T-helper 1 cell treated with Interleukin-12 subunit alpha and Interleukin-12 subunit beta and Interleukin-4 antibody, amounts not matched to agents 30 μg/mL and 1 μg/mL, for 36 hours (primary cell): ENCODE results near the gene ABHD16B.
"Not testable (repeated sequence)": the region's sequence is repeated elsewhere in the genome, so short reads cannot be mapped to it uniquely, and the experiment has no call there.

ENCODE experiments used
- H3K27ac Mint-ChIP-seq: one replicate; pipeline ENCODE4 v1.8.0; 2021; ENCODE audit warnings: mild to moderate bottlenecking, mixed read lengths
- H3K27me3 Mint-ChIP-seq: one replicate; pipeline ENCODE4 v1.8.0; 2021; ENCODE audit warnings: low read depth, mixed read lengths
- H3K36me3 Mint-ChIP-seq: one replicate; pipeline ENCODE4 v1.8.0; 2021; ENCODE audit warnings: low read depth, mixed read lengths
- H3K4me1 Mint-ChIP-seq: one replicate; pipeline ENCODE4 v1.8.0; 2021; ENCODE audit warnings: low read depth, mixed read lengths
- H3K4me3 Mint-ChIP-seq: one replicate; pipeline ENCODE4 v1.8.0; 2021; ENCODE audit warnings: mild to moderate bottlenecking, moderate library complexity, mixed read lengths
- H3K9me3 Mint-ChIP-seq: one replicate; pipeline ENCODE4 v1.8.0; 2021; ENCODE audit warnings: mixed read lengths

ABHD16B gene

GRCh38 chr20:63857764-63858392 is 3.4 kb upstream of the ABHD16B start:
- Mint-ChIP-seq H3K9me3 (no peaks in the 10 kb centered on the region), H3K27ac (no peak overlapping the region), H3K4me3 (no peak overlapping the region), H3K36me3 (peaks cover 5% of the 10 kb centered on the region), H3K4me1 (peaks cover 4% of the 10 kb centered on the region), H3K27me3 (no peaks in the 10 kb centered on the region)

GRCh38 chr20:63858393-63859165 is 2.7 kb upstream of the ABHD16B start:
- Mint-ChIP-seq H3K27me3 (no peaks in the 10 kb centered on the region), H3K9me3 (no peaks in the 10 kb centered on the region), H3K36me3 (peaks cover 7% of the 10 kb centered on the region), H3K27ac (no peak overlapping the region), H3K4me3 (no peak overlapping the region), H3K4me1 (peaks cover 10% of the 10 kb centered on the region)

DNA sequence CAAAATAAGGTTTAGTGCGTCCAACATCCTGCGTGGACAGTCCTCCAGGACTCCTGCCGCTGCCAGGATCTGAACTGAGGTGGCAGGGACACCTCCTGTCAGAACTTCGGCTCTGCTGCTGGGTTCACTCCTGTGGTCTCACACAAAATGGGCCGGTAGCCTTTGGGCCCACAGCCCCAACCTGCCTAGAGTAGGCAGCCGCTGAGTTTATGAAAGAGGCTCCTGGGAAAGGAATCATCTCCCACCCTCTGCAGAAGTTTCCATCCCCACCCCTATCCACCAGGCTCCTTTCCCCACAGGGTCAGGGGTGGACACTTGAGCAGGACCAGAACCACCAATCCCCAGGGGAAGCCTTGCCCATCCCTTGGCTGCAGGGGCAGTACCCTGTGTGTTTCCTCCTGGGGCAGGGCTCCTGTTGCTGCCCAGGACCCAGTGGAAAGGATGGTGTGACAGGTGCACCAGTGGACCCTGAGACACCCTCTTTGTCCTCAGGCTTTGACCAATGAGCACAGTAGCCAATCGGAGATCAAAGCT is 2.1 kb upstream of the ABHD16B start:
- Mint-ChIP-seq H3K27me3 (no peaks in the 10 kb centered on the region), H3K36me3 (peaks cover 7% of the 10 kb centered on the region), H3K27ac (no peak overlapping the region), H3K4me3 (no peak overlapping the region), H3K9me3 (no peaks in the 10 kb centered on the region), H3K4me1 (peaks cover 15% of the 10 kb centered on the region)

- Mint-ChIP-seq H3K27me3 (no peaks in the 10 kb centered on the region), H3K36me3 (peaks cover 10% of the 10 kb centered on the region), H3K4me1 (peaks cover 17% of the 10 kb centered on the region), H3K4me3 (no peak overlapping the region), H3K27ac (no peak overlapping the region), H3K9me3 (no peaks in the 10 kb centered on the region)
Measured at GRCh38 chr20:63860325-63861051, 810 bp upstream of the ABHD16B start.

- Mint-ChIP-seq H3K9me3 (no peaks in the 10 kb centered on the region), H3K4me3 (no peak overlapping the region), H3K27ac (no peak overlapping the region), H3K36me3 (peaks cover 10% of the 10 kb centered on the region), H3K4me1 (peaks cover 20% of the 10 kb centered on the region), H3K27me3 (no peaks in the 10 kb centered on the region)
Measured at GRCh38 chr20:63861981-63862901, 943 bp downstream of the ABHD16B start.

DNA sequence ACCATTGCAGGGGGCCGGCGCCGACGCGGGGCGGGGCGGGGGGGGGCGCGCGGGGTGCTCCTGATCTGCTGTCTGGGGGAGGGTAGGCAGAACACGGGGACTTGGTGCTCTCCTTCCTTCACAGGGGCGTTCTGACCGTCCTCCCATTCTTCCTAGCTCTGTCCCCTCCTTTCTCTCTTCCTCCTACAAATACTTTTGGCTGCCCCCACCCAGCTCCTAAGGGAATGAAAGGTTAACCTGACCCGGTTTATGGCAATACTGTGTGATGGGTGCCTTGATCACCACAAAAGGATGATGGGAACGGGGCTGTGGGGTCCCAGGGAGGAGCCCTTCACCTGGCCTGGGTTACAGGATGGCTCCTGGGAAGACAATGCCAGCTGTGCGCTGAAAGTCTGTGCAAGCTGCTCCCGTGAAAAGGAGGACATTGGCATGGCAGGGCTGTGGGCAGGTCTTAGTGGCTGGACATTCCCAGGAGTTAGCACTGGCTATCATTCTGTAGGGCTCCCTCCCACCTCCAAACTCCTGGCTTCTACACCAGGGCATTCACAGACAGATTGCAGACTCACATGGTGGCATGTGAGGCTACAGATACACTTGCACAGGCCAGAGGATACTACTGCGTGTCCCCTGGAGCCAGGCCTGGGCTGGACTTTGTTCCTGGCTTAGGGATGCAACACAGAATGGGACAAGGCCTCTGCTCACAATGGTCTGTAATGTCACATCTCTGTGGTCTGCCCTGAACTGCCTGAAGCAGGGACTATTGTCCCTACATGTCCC is 1.9 kb downstream of the ABHD16B start:
- peaks cover 10% of the 10 kb centered on the region for H3K36me3 Mint-ChIP-seq
- peaks cover 23% of the 10 kb centered on the region for H3K4me1 Mint-ChIP-seq
- no peaks in the 10 kb centered on the region for H3K27me3 Mint-ChIP-seq
- H3K27ac Mint-ChIP-seq: peak overlapping the region; percentile 99
- no peaks in the 10 kb centered on the region for H3K9me3 Mint-ChIP-seq
- peak overlapping the region; percentile 98 for H3K4me3 Mint-ChIP-seq

DNA sequence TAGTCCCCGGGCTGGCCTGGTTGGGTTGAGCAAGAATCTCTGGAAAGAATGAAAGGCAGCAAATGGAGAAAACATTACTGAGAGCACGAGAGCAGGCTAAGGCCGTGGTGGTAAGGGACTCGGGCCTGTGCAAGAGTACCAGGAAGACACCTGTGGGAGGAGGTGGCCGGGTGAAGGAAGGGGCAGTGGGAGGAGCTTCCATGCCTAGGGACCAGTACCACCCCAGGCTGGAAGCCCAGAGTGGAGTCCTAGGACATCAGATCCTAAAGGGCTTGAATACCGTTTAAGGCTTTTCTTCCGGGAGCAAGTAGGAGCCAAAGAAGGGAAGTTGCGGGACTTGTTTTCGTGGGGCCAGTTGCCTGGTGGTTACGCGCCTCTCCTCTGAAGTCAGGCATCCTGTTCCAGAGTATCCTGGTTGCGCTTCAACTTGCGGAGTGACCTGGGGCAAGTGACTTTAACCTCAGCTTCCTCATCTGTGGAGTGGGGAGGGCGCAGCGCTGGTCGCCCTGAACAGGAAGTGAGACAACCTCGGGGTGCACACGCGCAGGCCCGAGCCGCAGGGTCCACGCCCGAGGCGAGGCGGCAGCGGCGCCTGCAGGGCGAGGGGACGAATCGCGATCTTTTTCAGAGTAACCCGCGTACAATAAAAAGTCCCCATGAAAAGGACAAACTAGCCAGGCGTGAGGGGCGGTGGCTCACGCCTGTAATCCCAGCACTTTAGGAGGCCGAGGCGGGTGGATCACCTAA is 2.7 kb downstream of the ABHD16B start:
- Mint-ChIP-seq H3K4me1 (peaks cover 21% of the 10 kb centered on the region), H3K36me3 (peaks cover 13% of the 10 kb centered on the region), H3K27ac (peak overlapping the region; percentile 99), H3K9me3 (no peaks in the 10 kb centered on the region), H3K27me3 (no peaks in the 10 kb centered on the region), H3K4me3 (peak overlapping the region; percentile 98)

GRCh38 chr20:63864545-63864977 is 3.3 kb downstream of the ABHD16B start:
- no peaks in the 10 kb centered on the region for H3K27me3 Mint-ChIP-seq
- no peaks in the 10 kb centered on the region for H3K9me3 Mint-ChIP-seq
- H3K4me3 Mint-ChIP-seq: peak overlapping the region; percentile 98
- peak overlapping the region; percentile 99 for H3K27ac Mint-ChIP-seq
- H3K36me3 Mint-ChIP-seq: peaks cover 14% of the 10 kb centered on the region
- H3K4me1 Mint-ChIP-seq: peaks cover 21% of the 10 kb centered on the region

DNA sequence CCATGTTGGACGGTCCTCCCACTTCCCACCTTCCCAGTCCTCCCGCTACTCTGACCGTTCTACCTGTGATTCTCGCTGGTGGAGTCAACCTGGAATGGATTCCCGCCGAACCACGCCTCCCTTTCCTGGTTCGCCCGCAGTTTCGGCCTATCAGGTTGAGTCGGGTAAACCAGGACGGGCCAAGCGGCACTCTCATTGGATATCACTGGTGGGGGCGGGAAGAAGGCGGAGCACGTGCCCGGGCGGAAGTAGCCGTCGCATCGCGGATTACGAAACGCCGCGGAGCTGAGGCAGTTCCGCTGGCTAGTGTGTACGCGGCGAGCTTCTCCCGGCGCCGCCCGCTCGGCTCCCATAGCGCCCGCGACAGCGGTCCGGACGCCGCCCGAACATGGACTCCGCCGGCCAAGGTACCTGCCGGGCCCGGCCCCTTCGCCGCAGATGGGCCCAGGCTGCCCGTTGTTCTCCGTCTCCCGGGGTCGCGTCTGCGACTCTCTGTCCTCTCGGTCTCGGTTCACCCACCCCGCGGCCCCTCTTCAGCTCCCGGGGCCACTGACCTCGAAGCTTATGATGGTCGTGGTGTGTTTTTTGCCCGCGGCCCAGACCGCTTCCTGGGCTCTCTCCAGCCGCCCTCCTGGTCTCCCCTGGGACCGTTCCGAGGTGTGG is 3.8 kb downstream of the ABHD16B start, which contains the start of gene TPD52L2:
Gene TPD52L2 (plus strand): TSS at position 293 of the 663 bp plus-strand sequence. CDS start 96 bp downstream, at position 389.
- Mint-ChIP-seq H3K4me3 (peak within 1 kb of the TSS; percentile 98), H3K36me3 (peaks cover 16% of the 10 kb centered on the region), H3K27me3 (no peaks in the 10 kb centered on the region), H3K4me1 (peaks cover 21% of the 10 kb centered on the region), H3K9me3 (no peaks in the 10 kb centered on the region), H3K27ac (peak within 1 kb of the TSS; percentile 99)

- Mint-ChIP-seq H3K4me1 (peaks cover 21% of the 10 kb centered on the region), H3K36me3 (peaks cover 12% of the 10 kb centered on the region), H3K4me3 (peak overlapping the region; percentile 37)
- H3K27me3 Mint-ChIP-seq, H3K9me3 Mint-ChIP-seq, H3K27ac Mint-ChIP-seq: not testable (repeated sequence)
Measured at GRCh38 chr20:63867042-63867441, 5.7 kb downstream of the ABHD16B start.

DNA sequence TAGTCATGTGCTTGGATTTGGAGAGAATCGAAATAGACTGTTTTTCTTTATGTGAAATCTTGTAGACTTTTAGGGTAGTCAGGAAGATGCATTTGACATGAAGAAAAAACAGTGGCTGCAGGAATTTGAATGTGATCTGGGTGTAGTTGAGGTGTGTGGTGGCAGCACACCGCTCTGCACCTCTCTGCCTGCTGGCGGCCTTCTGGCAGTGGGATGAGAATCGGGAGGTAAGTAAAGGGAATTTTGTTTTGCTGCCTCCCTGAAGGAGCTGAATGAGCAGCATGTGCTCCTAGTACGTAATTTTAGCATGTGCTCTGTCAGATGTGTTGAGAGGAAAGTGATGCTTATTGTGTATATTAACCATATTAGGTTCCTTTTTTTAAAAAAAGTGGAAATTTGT is 7.0 kb downstream of the ABHD16B start:
- peaks cover 13% of the 10 kb centered on the region for H3K36me3 Mint-ChIP-seq
- no peak overlapping the region for H3K4me3 Mint-ChIP-seq
- no peaks in the 10 kb centered on the region for H3K9me3 Mint-ChIP-seq
- no peak overlapping the region for H3K27ac Mint-ChIP-seq
- H3K27me3 Mint-ChIP-seq: no peaks in the 10 kb centered on the region
- peaks cover 20% of the 10 kb centered on the region for H3K4me1 Mint-ChIP-seq

- H3K27ac Mint-ChIP-seq: peak overlapping the region; percentile 87
- H3K36me3 Mint-ChIP-seq: peaks cover 22% of the 10 kb centered on the region
- peak overlapping the region; percentile 29 for H3K4me3 Mint-ChIP-seq
- H3K9me3 Mint-ChIP-seq: no peaks in the 10 kb centered on the region
- H3K4me1 Mint-ChIP-seq: peaks cover 7% of the 10 kb centered on the region
- H3K27me3 Mint-ChIP-seq: no peaks in the 10 kb centered on the region
Measured at GRCh38 chr20:63873477-63873971, 12.2 kb downstream of the ABHD16B start.
